Fibroblast of lung (primary cell): Measurements from ENCODE around the gene URB1. TPM values are rescaled to one million over a fixed set of nuclear protein-coding genes. Genes with fewer than 3 reads are reported as not detected.

Experiments used
- DNase-seq, 2 donors: peaks; one replicate each; pipeline versions ENCODE4 v3.0.0 to v3.0.0-alpha.2; 2010; ENCODE audit warnings: low read depth in 2 of 2
- H2AFZ ChIP-seq: 2 replicates; pipeline ENCODE4 v1.5.1; 2012; ENCODE audit warnings: low read length, control low read depth, inconsistent platforms
- H3K27ac ChIP-seq: 2 replicates; pipeline ENCODE4 v1.5.1; 2011; ENCODE audit warnings: low read length, control low read depth; ENCODE audit not compliant: insufficient read depth
- H3K27me3 ChIP-seq: 2 replicates; pipeline ENCODE4 v1.5.1; 2011; ENCODE audit warnings: mild to moderate bottlenecking, low read length; ENCODE audit not compliant: control insufficient read depth, insufficient read depth
- H3K36me3 ChIP-seq: 2 replicates; pipeline ENCODE4 v1.5.1; 2011; ENCODE audit warnings: low read length; ENCODE audit not compliant: control insufficient read depth, insufficient read depth
- H3K4me1 ChIP-seq: 2 replicates; pipeline ENCODE4 v1.5.1; 2011; ENCODE audit warnings: low read length; ENCODE audit not compliant: control insufficient read depth, insufficient read depth; ENCODE audit errors: extremely low read depth
- H3K4me2 ChIP-seq: 2 replicates; pipeline ENCODE4 v1.5.1; 2011; ENCODE audit warnings: low read length, control low read depth; ENCODE audit not compliant: insufficient read depth; ENCODE audit errors: extremely low read depth
- H3K4me3 ChIP-seq, 4 experiments: fragments of 200-600 bp in 1 of 4; sonication (generic) in 1 of 4; replicated peaks in 1 of 4; 2 replicates each; pipeline ENCODE4 v1.5.1; 2011 to 2016; ENCODE audit warnings: low read length in 4 of 4, low read depth in 3 of 4, mild to moderate bottlenecking in 3 of 4, control low read depth in 2 of 4, inconsistent platforms in 1 of 4, mixed read lengths in 1 of 4; ENCODE audit not compliant: insufficient read depth in 1 of 4; ENCODE audit errors: control extremely low read depth in 1 of 4
- H3K79me2 ChIP-seq: 2 replicates; pipeline ENCODE4 v1.5.1; 2012; ENCODE audit warnings: mild to moderate bottlenecking, low read length, inconsistent platforms; ENCODE audit not compliant: control insufficient read depth, insufficient read depth
- H3K9ac ChIP-seq: 2 replicates; pipeline ENCODE4 v1.5.1; 2011; ENCODE audit warnings: mild to moderate bottlenecking, low read length, control low read depth; ENCODE audit not compliant: insufficient read depth
- H3K9me3 ChIP-seq: 2 replicates; pipeline ENCODE4 v1.5.1; 2012; ENCODE audit warnings: low read depth, low read length; ENCODE audit not compliant: control insufficient read depth, insufficient read depth
- H4K20me1 ChIP-seq: 2 replicates; pipeline ENCODE4 v1.5.1; 2011; ENCODE audit warnings: low read length; ENCODE audit not compliant: control insufficient read depth, insufficient read depth; ENCODE audit errors: extremely low read depth
- EZH2 ChIP-seq: IDR thresholded peaks from 2 replicates; pipeline ENCODE4 v1.5.1; 2012; ENCODE audit warnings: low read length, control low read depth, mild to moderate bottlenecking; ENCODE audit errors: missing control alignments
- polyA plus RNA-seq, 2 donors: library from polyadenylated mRNA; depleted of rRNA in 1 of 2; stranded (reverse) in 1 of 2; unstranded in 1 of 2; fragments of >200 nt; gene quantifications; 2 replicates each; pipeline ENCODE4 v1.2.1, GENCODE V29; 2011 to 2012; ENCODE audit warnings: missing spikeins in 1 of 2
- total RNA-seq: library from RNA; depleted of rRNA; stranded (reverse); fragments of >200 nt; gene quantifications from 2 replicates; pipeline ENCODE4 v1.2.1, GENCODE V29; 2014
- TF ChIP-seq, protein P1 (sequence below), 2 donors: IDR thresholded peaks in 1 of 2; conservative IDR thresholded peaks in 1 of 2; 1 replicate in 1 of 2; 2 replicates in 1 of 2; pipeline ENCODE4 v1.5.1; 2011 to 2012; ENCODE audit warnings: low read length in 2 of 2, control low read depth in 1 of 2, inconsistent platforms in 1 of 2, low read depth in 1 of 2, mild to moderate bottlenecking in 1 of 2

URB1 gene
- total and polyA plus RNA-seq, 2 donors (not counting 1 experiment from before 2014, with no cell fraction given), result 4.3 to 17.7 TPM

DNA sequence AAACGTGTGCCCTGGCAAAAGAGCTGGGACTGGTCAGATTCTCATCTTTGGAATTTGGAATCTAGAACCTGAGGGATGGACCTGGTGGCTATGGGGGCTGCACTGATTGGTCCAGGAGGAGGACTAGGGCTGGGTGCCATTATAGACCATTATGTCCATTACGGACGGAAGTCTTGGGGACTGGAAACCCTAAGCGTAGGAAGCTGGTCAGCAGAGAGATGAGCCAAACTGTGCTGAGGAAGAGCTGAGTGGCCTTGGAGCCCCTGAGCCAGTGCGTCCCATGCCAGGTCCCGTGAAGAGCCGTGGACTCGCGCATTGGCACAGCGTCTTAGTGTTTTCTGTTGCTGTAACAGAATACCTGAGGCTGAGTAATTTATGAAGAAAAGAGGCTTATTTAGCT is 84.1 kb downstream of the URB1 start:
- H3K9me3 ChIP-seq, result no peaks in the 10 kb centered on the region
- H3K27me3 ChIP-seq, result no peaks in the 10 kb centered on the region
- no peak overlapping the region for H3K9ac ChIP-seq
- H3K27ac ChIP-seq, result no peak overlapping the region
- no peak overlapping the region for H3K4me3 ChIP-seq
- no peaks in the 10 kb centered on the region for H3K4me1 ChIP-seq
- H3K4me2 ChIP-seq, result no peak overlapping the region
- H4K20me1 ChIP-seq, result no peaks in the 10 kb centered on the region
- H2AFZ ChIP-seq, result no peak overlapping the region
- H3K79me2 ChIP-seq, result no peaks in the 10 kb centered on the region
- TF ChIP-seq, protein P1, sequence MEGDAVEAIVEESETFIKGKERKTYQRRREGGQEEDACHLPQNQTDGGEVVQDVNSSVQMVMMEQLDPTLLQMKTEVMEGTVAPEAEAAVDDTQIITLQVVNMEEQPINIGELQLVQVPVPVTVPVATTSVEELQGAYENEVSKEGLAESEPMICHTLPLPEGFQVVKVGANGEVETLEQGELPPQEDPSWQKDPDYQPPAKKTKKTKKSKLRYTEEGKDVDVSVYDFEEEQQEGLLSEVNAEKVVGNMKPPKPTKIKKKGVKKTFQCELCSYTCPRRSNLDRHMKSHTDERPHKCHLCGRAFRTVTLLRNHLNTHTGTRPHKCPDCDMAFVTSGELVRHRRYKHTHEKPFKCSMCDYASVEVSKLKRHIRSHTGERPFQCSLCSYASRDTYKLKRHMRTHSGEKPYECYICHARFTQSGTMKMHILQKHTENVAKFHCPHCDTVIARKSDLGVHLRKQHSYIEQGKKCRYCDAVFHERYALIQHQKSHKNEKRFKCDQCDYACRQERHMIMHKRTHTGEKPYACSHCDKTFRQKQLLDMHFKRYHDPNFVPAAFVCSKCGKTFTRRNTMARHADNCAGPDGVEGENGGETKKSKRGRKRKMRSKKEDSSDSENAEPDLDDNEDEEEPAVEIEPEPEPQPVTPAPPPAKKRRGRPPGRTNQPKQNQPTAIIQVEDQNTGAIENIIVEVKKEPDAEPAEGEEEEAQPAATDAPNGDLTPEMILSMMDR (conservative IDR thresholded peaks at IDR 0.05 in 1 of 2, IDR thresholded peaks at IDR 0.05 in 1 of 2; ENCODE audit: low read depth in 1 of 2, low read length in 2 of 2), result no peak
- TF ChIP-seq EZH2, result no peak
- peaks cover 12% of the 10 kb centered on the region for H3K36me3 ChIP-seq
- no peak for DNase-seq

DNA sequence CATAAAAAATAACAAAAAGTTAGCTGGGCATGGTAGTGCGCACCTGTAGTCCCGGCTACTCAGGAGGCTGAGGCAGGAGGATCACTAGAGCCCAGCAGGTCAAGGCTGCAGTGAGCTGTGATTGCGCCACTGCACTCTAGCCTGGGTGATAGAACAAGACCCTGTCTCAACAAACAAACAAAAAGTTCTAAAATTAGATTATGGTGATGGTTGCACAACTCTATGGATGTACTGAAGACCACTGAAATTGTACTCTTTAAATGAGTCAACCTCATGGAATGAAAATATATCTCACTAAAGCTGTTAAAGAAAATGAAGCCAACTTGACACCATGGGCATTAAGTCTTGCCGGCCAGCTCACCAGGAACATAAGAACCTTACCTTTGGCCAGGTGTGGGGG is 85.1 kb downstream of the URB1 start:
- H3K79me2 ChIP-seq, result no peaks in the 10 kb centered on the region
- no peaks in the 10 kb centered on the region for H3K9me3 ChIP-seq
- peak; percentile 18 to 66 for DNase-seq
- no peak overlapping the region for H3K9ac ChIP-seq
- H3K36me3 ChIP-seq, result peaks cover 10% of the 10 kb centered on the region
- TF ChIP-seq, protein P1 (conservative IDR thresholded peaks at IDR 0.05 in 1 of 2, IDR thresholded peaks at IDR 0.05 in 1 of 2; ENCODE audit: low read depth in 1 of 2, low read length in 2 of 2), result no peak
- no peak for TF ChIP-seq EZH2
- H4K20me1 ChIP-seq, result no peaks in the 10 kb centered on the region
- no peak overlapping the region for H3K4me2 ChIP-seq
- no peaks in the 10 kb centered on the region for H3K27me3 ChIP-seq
- H2AFZ ChIP-seq, result no peak overlapping the region
- H3K27ac ChIP-seq, result no peak overlapping the region
- H3K4me1 ChIP-seq, result no peaks in the 10 kb centered on the region
- no peak overlapping the region for H3K4me3 ChIP-seq

DNA sequence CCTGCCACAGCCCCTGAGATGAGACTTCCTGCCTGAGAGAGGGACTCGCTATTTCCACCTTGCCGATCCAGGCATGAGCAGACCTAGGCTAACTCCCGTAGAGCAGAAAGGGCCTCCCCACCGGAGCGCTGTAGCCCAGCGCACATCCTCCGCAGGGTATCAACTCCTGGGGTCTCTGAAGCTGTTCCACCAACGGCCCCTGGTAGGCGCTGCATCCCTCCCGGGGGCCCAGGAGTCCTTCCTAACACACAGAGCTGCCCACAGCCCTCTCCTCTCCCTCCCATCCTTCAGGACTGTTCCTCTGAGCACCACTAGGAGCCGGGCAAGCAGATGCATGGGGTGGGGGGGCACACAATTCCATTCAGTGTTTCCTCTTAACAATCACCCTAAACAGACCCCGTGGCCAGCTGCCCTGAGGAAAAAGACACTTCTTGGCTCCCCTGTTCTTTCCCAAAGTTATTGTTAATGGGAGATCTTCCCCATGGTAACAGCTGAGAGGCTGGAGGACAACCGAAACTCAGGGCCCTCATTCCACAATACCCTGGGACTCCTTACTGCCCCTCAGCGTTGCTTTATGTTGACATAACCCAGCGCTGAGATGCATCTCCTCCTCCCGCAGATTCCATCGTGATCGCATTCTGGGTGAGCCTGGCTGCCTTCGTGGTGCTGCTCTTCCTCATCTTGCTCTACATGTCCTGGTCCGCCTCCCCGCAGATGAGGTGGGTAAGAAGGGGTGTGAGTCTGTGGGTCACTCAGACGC is 86.6 kb downstream of the URB1 start:
- no peak overlapping the region for H3K4me3 ChIP-seq
- H3K79me2 ChIP-seq, result no peaks in the 10 kb centered on the region
- no peak overlapping the region for H3K9ac ChIP-seq
- no peak for TF ChIP-seq EZH2
- TF ChIP-seq, protein P1 (conservative IDR thresholded peaks at IDR 0.05 in 1 of 2, IDR thresholded peaks at IDR 0.05 in 1 of 2; ENCODE audit: low read depth in 1 of 2, low read length in 2 of 2), result peak in 1 of 2 donors; percentile 22
- no peaks in the 10 kb centered on the region for H3K27me3 ChIP-seq
- no peak overlapping the region for H2AFZ ChIP-seq
- no peak overlapping the region for H3K27ac ChIP-seq
- H3K36me3 ChIP-seq, result peaks cover 5% of the 10 kb centered on the region
- no peaks in the 10 kb centered on the region for H3K9me3 ChIP-seq
- DNase-seq, result peak in 1 of 2 donors; percentile 5
- no peaks in the 10 kb centered on the region for H4K20me1 ChIP-seq
- H3K4me2 ChIP-seq, result no peak overlapping the region
- no peaks in the 10 kb centered on the region for H3K4me1 ChIP-seq
